Thyroid gland (tissue), 4 donors: ENCODE results near the gene EIF4G1.

ENCODE experiments used
- CTCF ChIP-seq, 6 experiments: fragments of 200-600 bp in 3 of 6; fragments of 450-650 bp in 3 of 6; sonication (generic) in 3 of 6; IDR thresholded peaks; one replicate each; pipeline ENCODE4 v1.5.1; 2016 to 2019; ENCODE audit warnings: antibody characterized with exemption in 6 of 6, mild to moderate bottlenecking in 2 of 6, inconsistent platforms in 1 of 6, moderate library complexity in 1 of 6
- POLR2A ChIP-seq, 2 donors: fragments of 450-650 bp; IDR thresholded peaks; one replicate each; pipeline ENCODE4 v1.6.1; 2017; ENCODE audit warnings: antibody characterized with exemption in 2 of 2, mild to moderate bottlenecking in 2 of 2, moderate library complexity in 1 of 2

- no peak for TF ChIP-seq CTCF (IDR thresholded peaks at IDR 0.05)
- no peak for TF ChIP-seq POLR2A (IDR thresholded peaks at IDR 0.05)
Observed at GRCh38 chr3:184306341-184306972, 7.9 kb upstream of the EIF4G1 start.
